Measurements from ENCODE around the gene NEGR1. TPM values are rescaled to one million over a fixed set of nuclear protein-coding genes. Genes with fewer than 3 reads are reported as not detected.

The NEGR1 gene
- total and polyA plus RNA-seq, 3 donors from 2014 or later, result 2.9 to 7.6 (median 3.1) TPM

GRCh38 chr1:71502006-71502405 lies 780.3 kb downstream of the NEGR1 start:
- WGBS, 2 donors, result 55 to 66% methylated on average over 6 of the region's 6 CpGs
- H3K9me3 ChIP-seq, result no peaks in the 10 kb centered on the region
- H3K27me3 ChIP-seq, result no peaks in the 10 kb centered on the region
- no peaks in the 10 kb centered on the region for H3K36me3 ChIP-seq (ENCODE audit: low read depth, missing control alignments)
- TF ChIP-seq POLR2A (IDR thresholded peaks at IDR 0.05), result no peak
- no peak for TF ChIP-seq CTCF (IDR thresholded peaks at IDR 0.05)
- intact Hi-C loops (cut with DNase I; ENCODE audit: low total_unique reads), result no loop called here
- H3K4me3 ChIP-seq, result no peak overlapping the region
- H3K27ac ChIP-seq, result no peak overlapping the region
- no peaks in the 10 kb centered on the region for H3K4me1 ChIP-seq
- no peak for DNase-seq

- Histone ChIP-seq H3K9me3 (no peaks in the 10 kb centered on the region), H3K36me3 (ENCODE audit: low read depth, missing control alignments) (no peaks in the 10 kb centered on the region), H3K4me3 (no peak overlapping the region), H3K27ac (no peak overlapping the region), H3K27me3 (no peaks in the 10 kb centered on the region), H3K4me1 (no peaks in the 10 kb centered on the region)
- intact Hi-C loops (cut with DNase I; ENCODE audit: low total_unique reads), result no loop called here
- no peak for TF ChIP-seq CTCF (IDR thresholded peaks at IDR 0.05)
- no peak for TF ChIP-seq POLR2A (IDR thresholded peaks at IDR 0.05)
- no peak for DNase-seq
Observed at GRCh38 chr1:71498542-71498941, 783.8 kb downstream of the NEGR1 start.

- intact Hi-C loops (cut with DNase I; ENCODE audit: low total_unique reads), result no loop called here
- no peak for DNase-seq
- TF ChIP-seq CTCF (IDR thresholded peaks at IDR 0.05), result no peak
- TF ChIP-seq POLR2A (IDR thresholded peaks at IDR 0.05), result no peak
- Histone ChIP-seq H3K27ac (no peak overlapping the region), H3K27me3 (no peaks in the 10 kb centered on the region), H3K9me3 (no peaks in the 10 kb centered on the region), H3K4me3 (no peak overlapping the region), H3K4me1 (peaks cover 3% of the 10 kb centered on the region), H3K36me3 (ENCODE audit: low read depth, missing control alignments) (no peaks in the 10 kb centered on the region)
Observed at GRCh38 chr1:71494163-71494562, 788.2 kb downstream of the NEGR1 start.

- H3K9me3 ChIP-seq, result no peaks in the 10 kb centered on the region
- WGBS, 2 donors, result 81 to 85% methylated on average over 7 of the region's 7 CpGs
- H3K4me1 ChIP-seq, result peaks cover 3% of the 10 kb centered on the region
- no peaks in the 10 kb centered on the region for H3K27me3 ChIP-seq
- no peak overlapping the region for H3K27ac ChIP-seq
- no peak for DNase-seq
- no peaks in the 10 kb centered on the region for H3K36me3 ChIP-seq (ENCODE audit: low read depth, missing control alignments)
- TF ChIP-seq CTCF (IDR thresholded peaks at IDR 0.05), result no peak
- no peak for TF ChIP-seq POLR2A (IDR thresholded peaks at IDR 0.05)
- no peak overlapping the region for H3K4me3 ChIP-seq
- intact Hi-C loops (cut with DNase I; ENCODE audit: low total_unique reads), result no loop called here
Observed at GRCh38 chr1:71492298-71493041, 789.9 kb downstream of the NEGR1 start.

- DNase-seq, result no peak
- Histone ChIP-seq H3K27ac (no peak overlapping the region), H3K4me1 (peaks cover 3% of the 10 kb centered on the region), H3K9me3 (no peaks in the 10 kb centered on the region), H3K36me3 (ENCODE audit: low read depth, missing control alignments) (no peaks in the 10 kb centered on the region), H3K27me3 (no peaks in the 10 kb centered on the region), H3K4me3 (no peak overlapping the region)
- WGBS, 2 donors, result 66 to 81% methylated on average over 5 of the region's 5 CpGs
- TF ChIP-seq CTCF (IDR thresholded peaks at IDR 0.05), result no peak
- no peak for TF ChIP-seq POLR2A (IDR thresholded peaks at IDR 0.05)
- intact Hi-C loops (cut with DNase I; ENCODE audit: low total_unique reads), result no loop called here
Observed at GRCh38 chr1:71490432-71490831, 791.9 kb downstream of the NEGR1 start.

All from testis (tissue), 3 donors.